Neural cell (in vitro differentiated cells): ENCODE results near the gene ABCB4. TPM values are rescaled to one million over a fixed set of nuclear protein-coding genes. Genes with fewer than 3 reads are reported as not detected.

Source experiments
- H2AFZ ChIP-seq: fragments of 200-600, 300-800 bp; sonication (generic), shearing (Covaris generic); 2 replicates; pipeline ENCODE4 v1.6.0; 2014; ENCODE audit warnings: low read depth, mild to moderate bottlenecking, antibody characterized with exemption, low read length, moderate library complexity
- H3F3A ChIP-seq: fragments of 200-600 bp; shearing (Covaris generic); 2 replicates; pipeline ENCODE4 v1.6.1; 2016; ENCODE audit warnings: mild to moderate bottlenecking, moderate library complexity, mixed read lengths, antibody characterized with exemption, low read length; ENCODE audit not compliant: insufficient read depth, poor library complexity, severe bottlenecking
- H3K27ac ChIP-seq: fragments of 200-600, 300-800 bp; sonication (generic), shearing (Covaris generic); 2 replicates; pipeline ENCODE4 v1.5.1; 2014; ENCODE audit warnings: mild to moderate bottlenecking, low read length, moderate library complexity
- H3K27me3 ChIP-seq: fragments of 300-800, 200-600 bp; sonication (generic), shearing (Covaris generic); 2 replicates; pipeline ENCODE4 v1.6.0; 2014; ENCODE audit warnings: mild to moderate bottlenecking, low read depth, low read length, moderate library complexity; ENCODE audit not compliant: insufficient read depth
- H3K36me3 ChIP-seq: fragments of 300-800, 200-600 bp; sonication (generic), shearing (Covaris generic); 2 replicates; pipeline ENCODE4 v1.5.1; 2014; ENCODE audit warnings: mild to moderate bottlenecking, antibody characterized with exemption, low read length, moderate library complexity; ENCODE audit not compliant: insufficient read depth
- H3K4me2 ChIP-seq: fragments of 300-800, 200-600 bp; sonication (generic), shearing (Covaris generic); 2 replicates; pipeline ENCODE4 v1.6.0; 2014; ENCODE audit warnings: mild to moderate bottlenecking, low read length
- H3K4me3 ChIP-seq: fragments of 300-800, 200-600 bp; sonication (generic), shearing (Covaris generic); 2 replicates; pipeline ENCODE4 v1.5.1; 2014; ENCODE audit warnings: mild to moderate bottlenecking, low read length, moderate library complexity
- H3K79me2 ChIP-seq: fragments of 200-600 bp; shearing (Covaris generic); replicated peaks from 2 replicates; pipeline ENCODE4 v1.6.0; 2014; ENCODE audit warnings: mild to moderate bottlenecking, low read length, moderate library complexity; ENCODE audit not compliant: insufficient read depth
- H3K9ac ChIP-seq: fragments of 300-800, 200-600 bp; sonication (generic), shearing (Covaris generic); 2 replicates; pipeline ENCODE4 v1.6.1; 2016; ENCODE audit warnings: mild to moderate bottlenecking, low read length, mixed read lengths
- H3K9me2 ChIP-seq: fragments of 200-600 bp; shearing (Covaris generic); 2 replicates; pipeline ENCODE4 v1.6.1; 2016; ENCODE audit warnings: mild to moderate bottlenecking, low read length, mixed read lengths; ENCODE audit not compliant: insufficient read depth
- H3K9me3 ChIP-seq: fragments of 200-600, 300-800 bp; sonication (generic), shearing (Covaris generic); 2 replicates; pipeline ENCODE4 v1.6.1; 2016; ENCODE audit warnings: mild to moderate bottlenecking, mixed run types, low read length, moderate library complexity, mixed read lengths
- H4K20me1 ChIP-seq: fragments of 200-600 bp; shearing (Covaris generic); 2 replicates; pipeline ENCODE4 v1.6.1; 2016; ENCODE audit warnings: mild to moderate bottlenecking, mixed run types; ENCODE audit not compliant: insufficient read depth
- CTCF ChIP-seq: fragments of 450-650 bp; IDR thresholded peaks from 2 replicates; pipeline ENCODE4 v1.5.1; 2014; ENCODE audit warnings: antibody characterized with exemption, mild to moderate bottlenecking, moderate library complexity; ENCODE audit not compliant: poor library complexity, severe bottlenecking
- EP300 ChIP-seq: fragments of 450-650 bp; conservative IDR thresholded peaks from 2 replicates; pipeline ENCODE4 v1.6.1; 2014; ENCODE audit warnings: antibody characterized with exemption, mild to moderate bottlenecking, moderate library complexity; ENCODE audit not compliant: poor library complexity, severe bottlenecking
- EZH2 ChIP-seq: fragments of 200-600, 300-800 bp; shearing (Covaris generic), sonication (generic); IDR thresholded peaks from 2 replicates; pipeline ENCODE4 v1.6.1; 2014; ENCODE audit warnings: antibody characterized with exemption, low read length, borderline replicate concordance, mild to moderate bottlenecking; ENCODE audit not compliant: insufficient read depth, poor library complexity, severe bottlenecking
- MXI1 ChIP-seq: fragments of 450-650 bp; conservative IDR thresholded peaks from 2 replicates; pipeline ENCODE4 v1.6.1; 2014; ENCODE audit warnings: antibody characterized with exemption, mild to moderate bottlenecking; ENCODE audit not compliant: poor library complexity, severe bottlenecking
- POLR2AphosphoS5 ChIP-seq: IDR thresholded peaks from 2 replicates; pipeline ENCODE4 v1.6.1; 2012
- RAD21 ChIP-seq: fragments of 450-650 bp; conservative IDR thresholded peaks from 2 replicates; pipeline ENCODE4 v1.6.1; 2014; ENCODE audit warnings: antibody characterized with exemption, mild to moderate bottlenecking, moderate library complexity
- REST ChIP-seq: IDR thresholded peaks from 2 replicates; pipeline ENCODE4 v1.6.1; 2012; ENCODE audit warnings: borderline replicate concordance
- SMC3 ChIP-seq: fragments of 450-650 bp; conservative IDR thresholded peaks from 2 replicates; pipeline ENCODE4 v1.6.1; 2014; ENCODE audit warnings: antibody characterized with exemption, mild to moderate bottlenecking, moderate library complexity; ENCODE audit not compliant: poor library complexity
- TAF1 ChIP-seq: IDR thresholded peaks from 2 replicates; pipeline ENCODE4 v1.6.1; 2012; ENCODE audit warnings: low read depth
- polyA plus RNA-seq: library from polyadenylated mRNA; depleted of rRNA; stranded (reverse); fragments of >200 nt; gene quantifications from 2 replicates; pipeline ENCODE4 v1.2.3, GENCODE V29; 2014

ABCB4 gene
- polyA plus RNA-seq, 1 donor from 2014 or later: not detected

GRCh38 chr7:87398446-87398845 is 77.0 kb downstream of the ABCB4 start:
- H2AFZ ChIP-seq: no peak overlapping the region
- H3K79me2 ChIP-seq: no peaks in the 10 kb centered on the region
- no peak overlapping the region for H3K4me2 ChIP-seq
- H3K9ac ChIP-seq: no peak overlapping the region
- H3K9me2 ChIP-seq: no peaks in the 10 kb centered on the region
- no peaks in the 10 kb centered on the region for H3K36me3 ChIP-seq
- no peak overlapping the region for H3K4me3 ChIP-seq
- TF ChIP-seq POLR2AphosphoS5 (no peak), TAF1 (no peak), EP300 (no peak), EZH2 (no peak), SMC3 (no peak), RAD21 (no peak), REST (no peak), MXI1 (no peak), CTCF (no peak)
- no peaks in the 10 kb centered on the region for H3K27me3 ChIP-seq
- H4K20me1 ChIP-seq: no peaks in the 10 kb centered on the region
- H3F3A ChIP-seq: no peaks in the 10 kb centered on the region
- H3K9me3 ChIP-seq: no peaks in the 10 kb centered on the region
- H3K27ac ChIP-seq: no peak overlapping the region

- Histone ChIP-seq H4K20me1 (no peaks in the 10 kb centered on the region), H3F3A (no peaks in the 10 kb centered on the region), H3K36me3 (no peaks in the 10 kb centered on the region), H3K4me3 (no peak overlapping the region), H2AFZ (no peak overlapping the region), H3K27me3 (no peaks in the 10 kb centered on the region), H3K9me3 (no peaks in the 10 kb centered on the region), H3K4me2 (no peak overlapping the region), H3K27ac (no peak overlapping the region), H3K9ac (no peak overlapping the region), H3K9me2 (no peaks in the 10 kb centered on the region), H3K79me2 (no peaks in the 10 kb centered on the region)
- no peak for TF ChIP-seq EZH2
Observed at GRCh38 chr7:87395442-87396020, 79.9 kb downstream of the ABCB4 start.
